IMR-90 (cell line): ENCODE results near the gene LMLN. TPM values are rescaled to one million over a fixed set of nuclear protein-coding genes. Genes with fewer than 3 reads are reported as not detected.
A peak's percentile ranks its signal among the peaks of the same experiment; 100 is the strongest.

Source experiments
- ATAC-seq: fragments of 200-7000 bp; cut with Tn5 transposase; 2 replicates; pipeline ENCODE4 v1.9.1; 2020; ENCODE audit warnings: low read depth, mild to moderate bottlenecking, moderate library complexity
- BruUV-seq: library from RNA; stranded (reverse); fragments of 400-500 nt; replicated peaks from 2 replicates; lab custom pipeline; 2021; lab: Mats Ljungman, UMichigan
- CTCF ChIA-PET: fragments of 300-600 bp; formaldehyde crosslinking; extraction: SDS; loops from one replicate; lab custom pipeline; 2021; ENCODE audit warnings: antibody characterized with exemption; lab: Yijun Ruan, JAX
- POLR2A ChIA-PET: fragments of 300-600 bp; sonication (Branson Sonifier 250); formaldehyde crosslinking; loops from one replicate; lab custom pipeline; 2022; ENCODE audit warnings: antibody characterized with exemption; ENCODE audit not compliant: unreplicated experiment; lab: Charles Lee
- DNase-seq: peaks from one replicate; pipeline ENCODE4 v3.0.0; 2013
- H2AFZ ChIP-seq: replicated peaks from 2 replicates; pipeline ENCODE3; 2013; ENCODE audit warnings: low read length, mild to moderate bottlenecking; ENCODE audit not compliant: poor library complexity
- H2AK5ac ChIP-seq: 2 replicates; pipeline ENCODE4 v1.6.1; 2013; ENCODE audit warnings: low read depth, low read length, inconsistent platforms
- H2AK9ac ChIP-seq: replicated peaks from 2 replicates; pipeline ENCODE3; 2013; ENCODE audit warnings: mild to moderate bottlenecking, low read depth, low read length, moderate library complexity; ENCODE audit not compliant: poor library complexity
- H2BK120ac ChIP-seq: 2 replicates; pipeline ENCODE4 v1.6.1; 2013; ENCODE audit warnings: low read depth, low read length, inconsistent platforms
- H2BK15ac ChIP-seq: 3 replicates; pipeline ENCODE4 v1.6.1; 2013; ENCODE audit warnings: low read depth, low read length, inconsistent platforms
- H2BK20ac ChIP-seq: 2 replicates; pipeline ENCODE4 v1.6.1; 2013; ENCODE audit warnings: low read depth, mild to moderate bottlenecking, inconsistent platforms, low read length, moderate library complexity
- H2BK5ac ChIP-seq: 2 replicates; pipeline ENCODE4 v1.6.1; 2013; ENCODE audit warnings: mild to moderate bottlenecking, low read depth, low read length, inconsistent platforms; ENCODE audit not compliant: poor library complexity, severe bottlenecking
- H3K14ac ChIP-seq: replicated peaks from 2 replicates; pipeline ENCODE4 v1.6.1; 2013; ENCODE audit warnings: low read depth, low read length, inconsistent platforms
- H3K18ac ChIP-seq: 2 replicates; pipeline ENCODE4 v1.6.1; 2013; ENCODE audit warnings: low read depth, low read length, control low read depth
- H3K23ac ChIP-seq: 2 replicates; pipeline ENCODE4 v1.6.1; 2013; ENCODE audit warnings: low read depth, low read length, inconsistent platforms
- H3K27ac ChIP-seq: 2 replicates; pipeline ENCODE4 v1.5.1; 2013; ENCODE audit warnings: mild to moderate bottlenecking, control low read depth, low read length; ENCODE audit not compliant: insufficient read depth
- H3K27me3 ChIP-seq: 2 replicates; pipeline ENCODE4 v1.6.1; 2013; ENCODE audit warnings: low read length; ENCODE audit not compliant: control insufficient read depth, insufficient read depth
- H3K36me3 ChIP-seq: 2 replicates; pipeline ENCODE4 v1.6.1; 2013; ENCODE audit warnings: low read length, mixed read lengths; ENCODE audit not compliant: control insufficient read depth, insufficient read depth
- H3K4ac ChIP-seq: 2 replicates; pipeline ENCODE4 v1.6.1; 2013; ENCODE audit warnings: low read depth, low read length, inconsistent platforms
- H3K4me1 ChIP-seq: 2 replicates; pipeline ENCODE4 v1.6.1; 2013; ENCODE audit warnings: low read length, mixed read lengths; ENCODE audit not compliant: control insufficient read depth, insufficient read depth
- H3K4me2 ChIP-seq: 2 replicates; pipeline ENCODE4 v1.6.1; 2013; ENCODE audit warnings: low read depth, mild to moderate bottlenecking, control low read depth, low read length, moderate library complexity
- H3K4me3 ChIP-seq: 2 replicates; pipeline ENCODE4 v1.5.1; 2013; ENCODE audit warnings: low read depth, mild to moderate bottlenecking, control low read depth, low read length, moderate library complexity; ENCODE audit not compliant: insufficient read depth
- H3K56ac ChIP-seq: 2 replicates; pipeline ENCODE4 v1.6.1; 2013; ENCODE audit warnings: low read length, inconsistent platforms; ENCODE audit not compliant: insufficient read depth; ENCODE audit errors: extremely low read depth
- H3K79me1 ChIP-seq, 2 experiments: 2 replicates each; pipeline ENCODE4 v1.6.1; 2013; ENCODE audit warnings: low read length in 2 of 2, inconsistent platforms in 1 of 2, low read depth in 1 of 2
- H3K9ac ChIP-seq: 2 replicates; pipeline ENCODE4 v1.6.1; 2013; ENCODE audit warnings: low read depth, low read length, control low read depth
- H3K9me1 ChIP-seq: 2 replicates; pipeline ENCODE4 v1.6.1; 2013; ENCODE audit warnings: low read length, inconsistent platforms; ENCODE audit not compliant: insufficient read depth
- H3K9me3 ChIP-seq: 2 replicates; pipeline ENCODE4 v1.6.1; 2013; ENCODE audit warnings: low read length; ENCODE audit not compliant: control insufficient read depth, insufficient read depth
- H4K20me1 ChIP-seq: 2 replicates; pipeline ENCODE4 v1.6.1; 2013; ENCODE audit warnings: low read length, inconsistent platforms; ENCODE audit not compliant: insufficient read depth
- H4K5ac ChIP-seq: 2 replicates; pipeline ENCODE4 v1.6.1; 2013; ENCODE audit warnings: mild to moderate bottlenecking, low read depth, low read length, control low read depth
- H4K8ac ChIP-seq, 2 experiments: 2 replicates each; pipeline ENCODE4 v1.6.1; 2013; ENCODE audit warnings: low read depth in 2 of 2, low read length in 2 of 2, control low read depth in 1 of 2, inconsistent platforms in 1 of 2
- H4K91ac ChIP-seq: 2 replicates; pipeline ENCODE4 v1.6.1; 2013; ENCODE audit warnings: low read depth, low read length, inconsistent platforms; ENCODE audit not compliant: insufficient read depth
- BHLHE40 ChIP-seq: fragments of 150-350 bp; IDR thresholded peaks from 2 replicates; pipeline ENCODE4 v1.6.1; 2016; ENCODE audit warnings: mild to moderate bottlenecking, low read depth, low read length
- FOS ChIP-seq: fragments of 150-350 bp; IDR thresholded peaks from 2 replicates; pipeline ENCODE4 v1.6.1; 2016; ENCODE audit warnings: low read depth, low read length
- MAZ ChIP-seq: IDR thresholded peaks from 2 replicates; pipeline ENCODE4 v1.6.1; 2012; ENCODE audit warnings: low read depth, mild to moderate bottlenecking, low read length, improper control_type of control experiment, moderate library complexity, borderline replicate concordance
- RAD21 ChIP-seq: IDR thresholded peaks from 2 replicates; pipeline ENCODE4 v1.6.1; 2012; ENCODE audit warnings: low read length, improper control_type of control experiment
- RCOR1 ChIP-seq: IDR thresholded peaks from 2 replicates; pipeline ENCODE4 v1.6.1; 2012; ENCODE audit warnings: mild to moderate bottlenecking, low read length, improper control_type of control experiment; ENCODE audit not compliant: insufficient replicate concordance
- RFX5 ChIP-seq: IDR thresholded peaks from 2 replicates; pipeline ENCODE4 v1.8.0; 2012; ENCODE audit warnings: low read depth, mild to moderate bottlenecking, low read length, moderate library complexity
- SMC3 ChIP-seq: fragments of 150-350 bp; IDR thresholded peaks from 2 replicates; pipeline ENCODE4 v1.6.1; 2016; ENCODE audit warnings: low read depth, mild to moderate bottlenecking, antibody characterized with exemption, low read length, moderate library complexity
- WGBS, 2 experiments: methylation state at CpG; one replicate each; pipeline versions ENCODE4 v1.1.5 to v1.1.7; 2013; ENCODE audit warnings: missing lambda C conversion rate in 2 of 2; ENCODE audit not compliant: insufficient read length in 1 of 2; ENCODE audit errors: extremely low coverage in 2 of 2; 5-methylcytosine and 5-hydroxymethylcytosine counted together
- dilution Hi-C: fragments of 300-500 bp; cut with HindIII; formaldehyde crosslinking; loops from one replicate; pipeline ENCODE4 v1.14.3; 2018; ENCODE audit warnings: low sequenced_read_pairs; ENCODE audit not compliant: unreplicated experiment
- in situ Hi-C: fragments of 300-500 bp; cut with MboI; formaldehyde crosslinking; loops from 3 replicates; pipeline ENCODE4 v1.14.3; 2019; ENCODE audit warnings: low sequenced_read_pairs, inconsistent platforms, mixed read lengths
- intact Hi-C: fragments of 100-400 bp; cut with micrococcal nuclease; formaldehyde crosslinking; loops from 2 replicates; pipeline ENCODE4 v1.10.0; 2022
- polyA plus RNA-seq, 3 experiments: library from polyadenylated mRNA; depleted of rRNA; stranded (reverse); fragments of >200 nt; gene quantifications; 2 replicates each; pipeline ENCODE4 v1.2.3, GENCODE V29; 2012; ENCODE audit warnings: low replicate concordance in 1 of 3
- total RNA-seq: library from RNA; depleted of rRNA; stranded (reverse); fragments of >200 nt; gene quantifications from 2 replicates; pipeline ENCODE4 v1.2.3, GENCODE V29; 2012
- TF ChIP-seq, protein P1 (sequence below): conservative IDR thresholded peaks from 2 replicates; pipeline ENCODE4 v1.5.1; 2012; ENCODE audit warnings: mild to moderate bottlenecking, low read depth, low read length, improper control_type of control experiment
- TF ChIP-seq, protein P2 (sequence below): fragments of 150-350 bp; IDR thresholded peaks from 2 replicates; pipeline ENCODE4 v1.6.1; 2017; ENCODE audit warnings: mild to moderate bottlenecking, antibody characterized with exemption, low read length, low read depth

The LMLN gene
- total and polyA plus RNA-seq, 2 of the 4 experiments (the other 2 are of a cell fraction) = 3.3 to 3.9 TPM

DNA sequence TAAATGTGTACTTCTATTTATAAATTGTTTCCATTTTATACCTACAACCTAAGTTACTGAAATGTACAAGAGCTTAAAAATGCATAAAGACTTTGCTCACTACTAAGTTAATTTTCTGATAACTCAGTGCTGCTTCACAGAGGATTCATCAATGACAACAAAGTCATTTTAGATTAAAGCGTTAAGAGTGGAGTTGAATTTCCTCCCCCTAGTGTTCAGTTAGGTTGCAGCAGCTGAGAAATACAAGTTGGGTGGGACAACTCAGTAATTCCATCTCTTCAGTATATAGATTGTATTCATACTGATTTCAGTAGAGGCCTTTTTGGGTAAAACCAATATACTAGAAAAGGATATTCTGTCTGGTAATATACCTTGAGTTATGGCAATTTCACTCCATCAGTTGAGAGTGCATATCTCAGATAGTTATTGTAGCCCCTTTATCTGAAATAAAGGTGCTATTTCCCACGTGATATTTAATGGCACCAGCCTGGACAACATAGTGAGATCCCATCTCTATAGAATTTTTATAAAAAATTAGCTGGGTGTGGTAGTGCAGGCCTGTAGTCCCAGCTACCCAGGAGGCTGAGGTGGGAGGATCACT, 17.0 kb upstream of the LMLN start:
- Histone ChIP-seq H4K91ac (no peak overlapping the region), H3K27me3 (no peaks in the 10 kb centered on the region), H4K20me1 (no peaks in the 10 kb centered on the region), H3K4ac (no peak overlapping the region), H3K18ac (no peak overlapping the region), H2AFZ (no peak overlapping the region), H3K4me3 (no peak overlapping the region), H3K23ac (no peak overlapping the region), H3K27ac (no peak overlapping the region), H3K4me1 (no peaks in the 10 kb centered on the region), H3K79me1 (no peaks in the 10 kb centered on the region), H2BK15ac (no peak overlapping the region), H2BK120ac (no peak overlapping the region), H3K9me1 (no peaks in the 10 kb centered on the region), H3K4me2 (no peak overlapping the region), H4K8ac (no peak overlapping the region), H3K56ac (no peak overlapping the region), H3K36me3 (peaks cover 1% of the 10 kb centered on the region; the same call in 1 of the 2 replicates), H2BK20ac (no peak overlapping the region), H3K9ac (no peak overlapping the region), H2AK5ac (no peak overlapping the region), H3K14ac (no peak overlapping the region), H2AK9ac (no peak overlapping the region), H2BK5ac (no peak overlapping the region), H3K9me3 (no peaks in the 10 kb centered on the region), H4K5ac (no peak overlapping the region)
- CTCF ChIA-PET = interaction anchor here (0.5 to 3.1 kb wide), 6 partner anchors 9 to 345 kb away, joined by 3 to 17 read pairs (median 4); no protein-coding TSS in a partner anchor
- intact Hi-C loops (loop anchor here (1.0 kb wide), 1 partner anchor 37 kb away; no protein-coding TSS in a partner anchor), dilution Hi-C loops (no loop called here), in situ Hi-C loops (no loop called here)
- POLR2A ChIA-PET = no interaction called here
- no CpG with 5 or more reads among the region's 2 CpGs for WGBS, 2 experiments
- no peak for TF ChIP-seq RCOR1
- TF ChIP-seq, protein P1, sequence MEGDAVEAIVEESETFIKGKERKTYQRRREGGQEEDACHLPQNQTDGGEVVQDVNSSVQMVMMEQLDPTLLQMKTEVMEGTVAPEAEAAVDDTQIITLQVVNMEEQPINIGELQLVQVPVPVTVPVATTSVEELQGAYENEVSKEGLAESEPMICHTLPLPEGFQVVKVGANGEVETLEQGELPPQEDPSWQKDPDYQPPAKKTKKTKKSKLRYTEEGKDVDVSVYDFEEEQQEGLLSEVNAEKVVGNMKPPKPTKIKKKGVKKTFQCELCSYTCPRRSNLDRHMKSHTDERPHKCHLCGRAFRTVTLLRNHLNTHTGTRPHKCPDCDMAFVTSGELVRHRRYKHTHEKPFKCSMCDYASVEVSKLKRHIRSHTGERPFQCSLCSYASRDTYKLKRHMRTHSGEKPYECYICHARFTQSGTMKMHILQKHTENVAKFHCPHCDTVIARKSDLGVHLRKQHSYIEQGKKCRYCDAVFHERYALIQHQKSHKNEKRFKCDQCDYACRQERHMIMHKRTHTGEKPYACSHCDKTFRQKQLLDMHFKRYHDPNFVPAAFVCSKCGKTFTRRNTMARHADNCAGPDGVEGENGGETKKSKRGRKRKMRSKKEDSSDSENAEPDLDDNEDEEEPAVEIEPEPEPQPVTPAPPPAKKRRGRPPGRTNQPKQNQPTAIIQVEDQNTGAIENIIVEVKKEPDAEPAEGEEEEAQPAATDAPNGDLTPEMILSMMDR = peak; percentile 72
- TF ChIP-seq RFX5 = no peak
- TF ChIP-seq, protein P2, sequence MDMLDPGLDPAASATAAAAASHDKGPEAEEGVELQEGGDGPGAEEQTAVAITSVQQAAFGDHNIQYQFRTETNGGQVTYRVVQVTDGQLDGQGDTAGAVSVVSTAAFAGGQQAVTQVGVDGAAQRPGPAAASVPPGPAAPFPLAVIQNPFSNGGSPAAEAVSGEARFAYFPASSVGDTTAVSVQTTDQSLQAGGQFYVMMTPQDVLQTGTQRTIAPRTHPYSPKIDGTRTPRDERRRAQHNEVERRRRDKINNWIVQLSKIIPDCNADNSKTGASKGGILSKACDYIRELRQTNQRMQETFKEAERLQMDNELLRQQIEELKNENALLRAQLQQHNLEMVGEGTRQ = no peak
- TF ChIP-seq RAD21 = peak; percentile 50
- no peak for TF ChIP-seq BHLHE40
- TF ChIP-seq SMC3 = peak; percentile 65
- TF ChIP-seq FOS = no peak
- TF ChIP-seq MAZ = no peak
- peak; percentile 61 for DNase-seq
- no TSS peak for BruUV-seq
- ATAC-seq = peak; percentile 76
